Left lung (tissue), 10 donors: ENCODE measurements around the gene EXD3. TPM values are rescaled to one million over a fixed set of nuclear protein-coding genes. Genes with fewer than 3 reads are reported as not detected.

Source experiments
- ATAC-seq: fragments of 200-7000 bp; cut with Tn5 transposase; one replicate; pipeline ENCODE4 v1.9.1; 2020; ENCODE audit warnings: moderate library complexity
- DNase-seq, 4 donors: peaks; one replicate each; pipeline ENCODE4 v3.0.0-alpha.2; 2013 to 2020
- H3K27ac ChIP-seq, 2 donors: fragments of 200-600 bp; sonication (generic) in 1 of 2; one replicate each; pipeline versions ENCODE4 v1.5.0 to v1.8.0; 2020 to 2021
- H3K27me3 ChIP-seq, 2 donors: fragments of 200-600 bp; sonication (generic) in 1 of 2; one replicate each; pipeline versions ENCODE4 v1.5.0 to v1.8.0; 2020 to 2021
- H3K36me3 ChIP-seq, 2 donors: fragments of 200-600 bp; sonication (generic) in 1 of 2; one replicate each; pipeline versions ENCODE4 v1.5.0 to v1.8.0; 2020 to 2021
- H3K4me1 ChIP-seq, 2 donors: fragments of 200-600 bp; one replicate each; pipeline ENCODE4 v1.8.0; 2021
- H3K4me3 ChIP-seq, 2 donors: fragments of 200-600 bp; sonication (generic) in 1 of 2; one replicate each; pipeline versions ENCODE4 v1.5.0 to v1.8.0; 2020 to 2021; ENCODE audit warnings: mild to moderate bottlenecking in 1 of 2
- H3K9me3 ChIP-seq, 2 donors: fragments of 200-600 bp; sonication (generic) in 1 of 2; one replicate each; pipeline versions ENCODE4 v1.5.0 to v1.8.0; 2020 to 2021
- intact Hi-C, 2 donors: fragments of 100-400 bp; cut with DNase I; formaldehyde crosslinking; loops; one replicate each; pipeline versions ENCODE4 v1.11.2 to v1.14.2; 2022
- polyA plus RNA-seq, 6 donors: library from polyadenylated mRNA; unstranded; fragments of 120-200 nt; gene quantifications; one replicate each; pipeline ENCODE4 v1.2.1, GENCODE V29; 2013; ENCODE audit not compliant: insufficient read length in 6 of 6
- total RNA-seq, 2 donors: library from RNA; stranded (reverse); fragmentation: NEBNext Ultra II Directional; extraction: Animal tissue kit (Norgen Biotek cat#: 25700); gene quantifications; one replicate each; pipeline ENCODE4 v1.2.1, GENCODE V29; 2021
- TF ChIP-seq, protein P1 (sequence below), 2 donors: fragments of 200-600 bp; sonication (generic) in 1 of 2; IDR thresholded peaks; one replicate each; pipeline versions ENCODE4 v1.5.0 to v1.8.0; 2021; ENCODE audit warnings: antibody characterized with exemption in 2 of 2
- donor health status: DM: no; HTN: yes; CAD: no.
- donor health status: DM: no; HTN: no; CAD: no.

The EXD3 gene
- total and polyA plus RNA-seq, 8 donors = 13.2 to 21.8 (median 16.6) TPM

DNA sequence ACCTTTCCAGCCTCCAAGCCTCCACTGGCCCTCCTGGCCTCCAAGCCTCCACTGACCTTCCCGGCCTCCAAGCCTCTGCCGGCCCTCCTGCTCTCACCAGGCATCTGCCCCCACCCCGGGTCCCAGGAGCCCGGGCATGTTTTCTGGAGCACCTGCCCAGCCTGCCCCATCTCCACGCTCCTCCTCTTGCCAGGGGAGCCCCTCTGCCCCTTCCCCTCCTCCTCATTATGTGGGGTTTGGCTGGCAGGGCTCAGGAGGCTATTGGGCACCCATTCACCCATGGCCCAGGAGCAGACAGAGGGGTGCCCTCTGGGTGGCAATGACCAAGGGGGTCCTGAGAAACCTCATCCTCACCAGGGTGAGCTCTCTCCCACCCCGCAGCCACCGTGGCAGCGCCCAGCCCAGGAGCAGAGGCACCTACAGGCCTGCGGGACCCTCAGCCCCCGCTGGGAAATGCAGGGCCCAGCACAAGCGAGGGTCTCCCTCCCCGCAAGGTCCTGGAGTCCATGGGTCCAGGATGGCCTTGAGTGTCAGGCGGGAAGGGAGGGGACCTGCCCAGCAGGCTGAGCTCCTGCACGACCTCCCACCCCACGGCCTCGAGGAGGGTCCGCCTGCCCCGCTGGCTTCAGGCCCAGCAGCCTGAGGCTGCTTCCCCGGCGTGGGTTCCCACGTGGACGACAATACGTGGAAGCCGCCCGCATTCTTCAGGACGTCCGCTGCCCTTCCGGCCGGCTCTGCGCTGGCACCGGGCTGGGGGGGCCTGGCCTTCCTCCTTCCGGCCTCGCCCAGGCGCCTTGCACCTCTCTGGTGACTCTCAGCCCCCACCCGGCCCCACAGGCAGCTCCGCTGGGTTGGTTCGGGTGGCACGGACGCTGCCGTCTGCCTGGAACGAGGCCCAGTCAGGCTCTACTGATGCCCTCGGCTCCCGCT lies 69.5 kb downstream of the EXD3 start:
- ATAC-seq (peak; percentile 18), DNase-seq (peak in 1 of 4 donors; percentile 81)
- H3K4me3 ChIP-seq = no peak overlapping the region
- H3K27me3 ChIP-seq = no peaks in the 10 kb centered on the region
- intact Hi-C loops = no loop called here
- peak overlapping the region in 1 of 2 donors; percentile 67 for H3K27ac ChIP-seq
- peaks cover 0 to 3% of the 10 kb centered on the region in 2 donors for H3K36me3 ChIP-seq
- TF ChIP-seq, protein P1, sequence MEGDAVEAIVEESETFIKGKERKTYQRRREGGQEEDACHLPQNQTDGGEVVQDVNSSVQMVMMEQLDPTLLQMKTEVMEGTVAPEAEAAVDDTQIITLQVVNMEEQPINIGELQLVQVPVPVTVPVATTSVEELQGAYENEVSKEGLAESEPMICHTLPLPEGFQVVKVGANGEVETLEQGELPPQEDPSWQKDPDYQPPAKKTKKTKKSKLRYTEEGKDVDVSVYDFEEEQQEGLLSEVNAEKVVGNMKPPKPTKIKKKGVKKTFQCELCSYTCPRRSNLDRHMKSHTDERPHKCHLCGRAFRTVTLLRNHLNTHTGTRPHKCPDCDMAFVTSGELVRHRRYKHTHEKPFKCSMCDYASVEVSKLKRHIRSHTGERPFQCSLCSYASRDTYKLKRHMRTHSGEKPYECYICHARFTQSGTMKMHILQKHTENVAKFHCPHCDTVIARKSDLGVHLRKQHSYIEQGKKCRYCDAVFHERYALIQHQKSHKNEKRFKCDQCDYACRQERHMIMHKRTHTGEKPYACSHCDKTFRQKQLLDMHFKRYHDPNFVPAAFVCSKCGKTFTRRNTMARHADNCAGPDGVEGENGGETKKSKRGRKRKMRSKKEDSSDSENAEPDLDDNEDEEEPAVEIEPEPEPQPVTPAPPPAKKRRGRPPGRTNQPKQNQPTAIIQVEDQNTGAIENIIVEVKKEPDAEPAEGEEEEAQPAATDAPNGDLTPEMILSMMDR (IDR thresholded peaks at IDR 0.05) = no peak
- peaks cover 0 to 17% of the 10 kb centered on the region in 2 donors for H3K4me1 ChIP-seq
- H3K9me3 ChIP-seq = peaks cover 0 to 31% of the 10 kb centered on the region in 2 donors

DNA sequence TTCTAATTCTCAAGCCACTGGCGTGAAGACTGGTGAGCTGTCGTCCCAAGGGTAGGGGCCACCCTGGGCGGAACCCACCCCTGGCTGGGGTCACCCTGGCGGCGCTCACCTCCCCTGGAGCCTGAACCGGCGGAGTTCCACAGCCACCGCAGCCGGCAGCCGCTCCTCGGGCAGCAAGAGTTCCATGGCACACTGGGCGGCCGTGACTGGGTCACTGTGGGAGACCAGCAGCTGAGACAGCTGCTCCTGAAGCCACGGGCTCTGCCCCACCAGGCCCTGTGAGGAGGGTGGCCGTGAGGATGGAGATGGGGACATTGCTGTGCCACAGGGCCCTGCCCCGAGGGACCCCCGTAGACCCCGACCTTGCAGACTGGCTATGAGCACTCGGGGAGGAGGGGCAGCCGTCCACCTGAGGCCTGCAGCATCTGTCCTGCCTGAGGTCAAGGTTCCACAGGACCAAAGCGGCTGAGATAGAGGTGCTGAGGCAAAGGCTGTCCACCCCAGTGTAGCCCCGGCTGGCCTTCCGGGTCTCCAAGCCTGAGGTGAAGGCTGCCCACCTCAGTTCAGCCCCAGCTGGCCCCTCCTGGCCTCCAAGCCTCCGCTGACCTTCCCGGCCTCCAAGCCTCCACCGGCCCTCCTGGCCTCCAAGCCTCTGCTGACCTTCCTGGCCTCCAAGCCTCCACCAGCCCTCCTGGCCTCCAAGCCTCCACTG lies 70.3 kb downstream of the EXD3 start:
- TF ChIP-seq, protein P1 (IDR thresholded peaks at IDR 0.05) = no peak
- Histone ChIP-seq H3K27me3 (no peaks in the 10 kb centered on the region), H3K27ac (peak overlapping the region in 1 of 2 donors; percentile 67), H3K36me3 (no peaks in the 10 kb centered on the region), H3K4me3 (no peak overlapping the region), H3K4me1 (peaks cover 0 to 17% of the 10 kb centered on the region in 2 donors), H3K9me3 (peaks cover 0 to 23% of the 10 kb centered on the region in 2 donors)
- DNase-seq = no peak
- intact Hi-C loops = no loop called here
- no peak for ATAC-seq

DNA sequence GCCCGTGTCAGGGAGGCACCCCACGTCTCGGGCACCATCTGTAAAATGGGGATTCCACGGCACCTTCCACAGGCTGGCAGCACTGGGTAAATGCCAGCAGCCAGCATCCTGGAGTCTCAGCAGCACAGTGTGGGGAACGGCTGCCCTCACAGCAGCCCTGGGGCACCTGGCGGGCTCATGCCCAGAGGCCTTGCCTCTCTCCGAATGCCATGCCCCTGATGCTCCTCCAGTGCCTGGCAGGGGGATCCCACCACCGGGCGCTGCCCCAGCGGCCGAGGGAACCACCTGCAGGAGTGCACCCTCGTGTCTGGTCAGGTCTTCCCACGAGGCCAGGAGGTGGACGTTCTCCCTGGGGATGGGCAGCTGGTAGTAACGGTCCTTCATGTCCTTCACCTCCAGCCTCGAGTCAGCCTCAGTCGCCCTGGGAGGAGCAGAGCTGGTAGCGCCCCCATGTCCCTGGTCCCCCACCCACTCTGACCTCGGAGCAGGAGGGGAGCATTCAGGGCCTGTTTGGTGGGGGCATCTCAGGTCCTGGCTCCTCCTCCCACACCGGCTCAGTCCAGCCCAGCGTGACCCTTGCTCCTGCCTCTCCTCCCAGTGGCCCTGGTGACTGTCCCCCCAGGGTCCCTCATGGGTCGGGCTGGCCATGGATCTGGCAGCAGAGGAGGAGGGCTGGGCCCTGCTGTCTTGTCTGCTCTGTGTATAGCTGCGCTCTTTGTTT lies 71.0 kb downstream of the EXD3 start:
- H3K27me3 ChIP-seq = no peaks in the 10 kb centered on the region
- H3K36me3 ChIP-seq = peaks cover 0 to 4% of the 10 kb centered on the region in 2 donors
- H3K27ac ChIP-seq = no peak overlapping the region
- no peak for ATAC-seq
- peaks cover 0 to 21% of the 10 kb centered on the region in 2 donors for H3K9me3 ChIP-seq
- intact Hi-C loops = no loop called here
- TF ChIP-seq, protein P1 (IDR thresholded peaks at IDR 0.05) = no peak
- H3K4me1 ChIP-seq = peaks cover 0 to 17% of the 10 kb centered on the region in 2 donors
- no peak for DNase-seq
- no peak overlapping the region for H3K4me3 ChIP-seq

DNA sequence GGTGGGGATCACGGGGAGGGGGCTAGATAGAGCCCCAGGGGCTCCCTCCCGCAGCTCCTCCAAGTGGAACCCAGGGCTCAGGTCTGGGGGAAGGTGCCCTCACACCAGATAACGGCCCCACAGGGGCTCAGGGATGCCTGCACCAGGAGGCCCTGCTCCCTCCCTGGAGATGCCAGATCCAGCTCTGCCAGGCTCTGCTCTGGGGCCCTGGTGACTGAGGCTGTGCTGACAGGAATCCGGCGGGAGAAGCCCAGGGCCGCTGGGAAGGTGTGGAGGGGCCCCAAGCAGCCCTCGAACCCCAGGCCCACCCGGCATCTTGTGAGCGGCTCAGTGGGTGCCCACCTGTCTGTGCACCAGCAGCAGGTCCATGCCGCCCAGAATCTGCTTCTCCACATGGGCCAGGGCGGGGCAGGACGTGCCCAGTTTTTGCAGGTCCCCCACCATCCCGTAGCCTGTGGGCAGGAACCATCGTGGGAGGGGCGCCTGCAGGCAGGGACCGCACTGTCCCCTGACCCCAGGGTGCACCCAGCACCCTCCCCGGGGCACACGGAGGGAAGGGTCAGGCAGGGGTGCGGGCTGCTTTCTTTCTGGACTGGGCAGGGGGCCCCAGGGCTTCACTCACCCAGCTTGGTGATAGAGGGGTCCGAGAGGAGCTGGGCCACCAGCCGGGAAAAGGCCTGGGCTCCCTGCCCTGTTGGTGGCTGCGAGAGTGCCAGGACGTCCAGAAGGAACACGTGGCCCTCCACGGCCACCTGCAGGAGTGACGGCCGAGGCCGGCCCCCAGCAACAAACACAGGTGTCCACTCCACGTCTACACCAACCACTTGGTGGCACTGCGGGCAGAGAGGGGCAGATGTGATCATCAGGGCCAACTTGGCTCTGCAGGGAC lies 72.0 kb downstream of the EXD3 start:
- H3K36me3 ChIP-seq = peaks cover 0 to 7% of the 10 kb centered on the region in 2 donors
- TF ChIP-seq, protein P1 (IDR thresholded peaks at IDR 0.05) = no peak
- H3K9me3 ChIP-seq = peaks cover 0 to 19% of the 10 kb centered on the region in 2 donors
- ATAC-seq (no peak), DNase-seq (peak in 1 of 4 donors; percentile 73)
- no peaks in the 10 kb centered on the region for H3K27me3 ChIP-seq
- no peak overlapping the region for H3K27ac ChIP-seq
- H3K4me1 ChIP-seq = peaks cover 0 to 17% of the 10 kb centered on the region in 2 donors
- intact Hi-C loops = no loop called here
- no peak overlapping the region for H3K4me3 ChIP-seq
